ENCODE measurements around the gene PTPRM.

Gene PTPRM

GRCh38 chr18:8329186-8329771 lies 762.2 kb downstream of the PTPRM start:
- Histone ChIP-seq H3K4me3 (ENCODE audit: low read depth, low read length) (no peak overlapping the region), H3K9me3 (ENCODE audit: control insufficient read depth, insufficient read depth, low read depth, low read length) (no peaks in the 10 kb centered on the region), H3K36me3 (ENCODE audit: control insufficient read depth in 2 of 2, insufficient read depth in 1 of 2, low read length in 2 of 2) (no peaks in the 10 kb centered on the region), H3K4me1 (ENCODE audit: control insufficient read depth, insufficient read depth, low read length) (no peaks in the 10 kb centered on the region), H3K27ac (ENCODE audit: extremely low read depth, low read depth, low read length) (no peak overlapping the region)
- CTCF ChIA-PET = no interaction called here
- POLR2A ChIA-PET = interaction anchor here (0.6 kb wide), 1 partner anchor 630 kb away, joined by 3 read pairs; no protein-coding TSS in a partner anchor
- TF ChIP-seq CTCF (tag by site-specific recombination; IDR thresholded peaks at IDR 0.05) = no peak
- TF ChIP-seq ZNF529 (tag by site-specific recombination; IDR thresholded peaks at IDR 0.05; ENCODE audit: insufficient replicate concordance) = no peak
- TF ChIP-seq ZNF155 (tag by site-specific recombination; IDR thresholded peaks at IDR 0.05) = no peak
- TF ChIP-seq ZNF362 (tag by site-specific recombination; IDR thresholded peaks at IDR 0.05) = no peak
- no peak for TF ChIP-seq MZF1 (tag by site-specific recombination; IDR thresholded peaks at IDR 0.05; ENCODE audit: borderline replicate concordance)
- TF ChIP-seq ZNF521 (tag by site-specific recombination; IDR thresholded peaks at IDR 0.05) = no peak
- TF ChIP-seq ZNF2 (tag by site-specific recombination; IDR thresholded peaks at IDR 0.05) = no peak
- TF ChIP-seq ZNF211 (tag by site-specific recombination; IDR thresholded peaks at IDR 0.05; ENCODE audit: low read depth) = no peak
- no peak for TF ChIP-seq ZNF221 (tag by site-specific recombination; IDR thresholded peaks at IDR 0.05; ENCODE audit: borderline replicate concordance)

GRCh38 chr18:8330575-8330974 lies 763.5 kb downstream of the PTPRM start:
- Histone ChIP-seq H3K4me3 (ENCODE audit: low read depth, low read length) (no peak overlapping the region), H3K27ac (ENCODE audit: extremely low read depth, low read depth, low read length) (no peak overlapping the region), H3K9me3 (ENCODE audit: control insufficient read depth, insufficient read depth, low read depth, low read length) (no peaks in the 10 kb centered on the region), H3K36me3 (ENCODE audit: control insufficient read depth in 2 of 2, insufficient read depth in 1 of 2, low read length in 2 of 2) (no peaks in the 10 kb centered on the region), H3K4me1 (ENCODE audit: control insufficient read depth, insufficient read depth, low read length) (no peaks in the 10 kb centered on the region)
- ChIA-PET POLR2A (interaction anchor here (0.7 kb wide), 1 partner anchor 476 kb away, joined by 3 read pairs; no protein-coding TSS in a partner anchor), CTCF (interaction anchor here (0.6 to 0.7 kb wide), 2 partner anchors 110 to 149 kb away, joined by 3 to 5 read pairs; no protein-coding TSS in a partner anchor)
- TF ChIP-seq ATF2 (tag by site-specific recombination; IDR thresholded peaks at IDR 0.05; ENCODE audit: low read depth) = no peak
- TF ChIP-seq ZNF335 (tag by site-specific recombination; conservative IDR thresholded peaks at IDR 0.05) = no peak
- no peak for TF ChIP-seq HOXC10 (CRISPR knock-in tag; IDR thresholded peaks at IDR 0.05)
- no peak for TF ChIP-seq KLF1 (tag by site-specific recombination; IDR thresholded peaks at IDR 0.05)
- TF ChIP-seq BCL6B (tag by site-specific recombination; IDR thresholded peaks at IDR 0.05) = no peak
- no peak for TF ChIP-seq ZNF133 (tag by site-specific recombination; IDR thresholded peaks at IDR 0.05)
- no peak for TF ChIP-seq ZNF239 (tag by site-specific recombination; IDR thresholded peaks at IDR 0.05)
- TF ChIP-seq ZNF433 (tag by site-specific recombination; IDR thresholded peaks at IDR 0.05; ENCODE audit: low read depth) = no peak
- no peak for TF ChIP-seq ZFHX2 (tag by site-specific recombination; conservative IDR thresholded peaks at IDR 0.05)
- no peak for TF ChIP-seq ZIC2 (tag by site-specific recombination; IDR thresholded peaks at IDR 0.05)
- TF ChIP-seq KLF7 (tag by site-specific recombination; IDR thresholded peaks at IDR 0.05; ENCODE audit: borderline replicate concordance) = no peak
- TF ChIP-seq ZSCAN18 (tag by site-specific recombination; IDR thresholded peaks at IDR 0.05) = no peak
- TF ChIP-seq, protein P1, sequence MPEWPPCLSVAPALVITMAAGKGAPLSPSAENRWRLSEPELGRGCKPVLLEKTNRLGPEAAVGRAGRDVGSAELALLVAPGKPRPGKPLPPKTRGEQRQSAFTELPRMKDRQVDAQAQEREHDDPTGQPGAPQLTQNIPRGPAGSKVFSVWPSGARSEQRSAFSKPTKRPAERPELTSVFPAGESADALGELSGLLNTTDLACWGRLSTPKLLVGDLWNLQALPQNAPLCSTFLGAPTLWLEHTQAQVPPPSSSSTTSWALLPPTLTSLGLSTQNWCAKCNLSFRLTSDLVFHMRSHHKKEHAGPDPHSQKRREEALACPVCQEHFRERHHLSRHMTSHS (tag by site-specific recombination; IDR thresholded peaks at IDR 0.05) = no peak
- no peak for TF ChIP-seq SALL2 (tag by site-specific recombination; IDR thresholded peaks at IDR 0.05; ENCODE audit: borderline replicate concordance)
- no peak for TF ChIP-seq FEZF1 (tag by site-specific recombination; IDR thresholded peaks at IDR 0.05)

Data from HEK293 (cell line).